ENCODE results near the gene PLCH2.

- no peak for TF ChIP-seq CTCF (IDR thresholded peaks at IDR 0.05; ENCODE audit: borderline replicate concordance, extremely low read depth, low read length, poor library complexity, severe bottlenecking)
- no peak for TF ChIP-seq EZH2 (IDR thresholded peaks at IDR 0.05; ENCODE audit: borderline replicate concordance, low read depth, low read length, severe bottlenecking)
Measured at GRCh38 chr1:2438038-2438437, 38.1 kb upstream of the PLCH2 start.

Data from DND-41 (cell line).